ENCODE data around the gene KRTAP10-11. TPM values are rescaled to one million over a fixed set of nuclear protein-coding genes. Genes with fewer than 3 reads are reported as not detected.

KRTAP10-11 gene
- total and polyA plus RNA-seq, 5 donors from 2014 or later: not detected

DNA sequence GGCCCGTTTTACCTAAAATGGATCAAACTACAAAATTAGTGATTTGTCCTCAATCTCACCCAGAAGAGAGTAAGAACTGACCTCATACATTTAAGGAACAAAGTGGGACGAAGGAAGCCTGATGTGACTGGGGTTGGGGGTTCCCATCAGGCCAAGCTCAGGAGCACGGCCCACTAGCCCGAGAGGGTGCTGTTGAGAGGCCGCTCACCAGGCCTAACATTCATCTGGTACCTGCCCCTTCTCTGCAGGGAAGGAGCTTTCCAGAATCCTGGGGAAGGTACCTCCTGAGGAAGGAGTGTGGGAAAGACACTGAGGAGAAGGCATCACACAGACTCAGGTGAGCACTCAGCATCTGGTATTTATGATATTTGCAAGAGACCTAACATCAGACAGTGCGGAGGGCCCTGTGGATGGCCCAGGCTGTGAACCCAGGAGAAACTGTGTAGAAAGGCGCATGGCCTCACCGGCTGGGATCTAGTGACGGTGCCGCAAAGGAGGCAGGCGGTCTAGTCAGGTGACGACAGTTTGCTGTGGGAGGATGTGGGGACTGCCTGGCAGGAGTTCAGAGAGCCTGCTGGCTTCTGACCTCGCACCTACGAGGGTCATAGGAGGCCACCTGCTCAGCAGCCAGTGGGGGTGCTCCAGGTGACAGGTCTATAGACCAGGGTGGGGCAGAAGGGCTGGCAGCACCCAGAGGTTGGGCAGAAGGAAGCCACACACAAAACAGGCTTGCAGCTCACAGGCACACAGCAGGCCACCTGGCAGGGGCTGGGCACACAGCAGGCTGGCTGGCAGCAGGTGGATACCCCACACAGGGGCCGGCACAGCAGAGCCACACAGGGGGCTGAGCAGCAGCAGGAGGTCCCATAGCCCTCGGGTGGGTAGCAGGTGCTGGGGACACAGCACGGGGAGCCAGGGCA lies 7.7 kb downstream of the KRTAP10-11 start:
- H3K4me3 ChIP-seq (ENCODE audit: low read depth, low read length): no peak overlapping the region
- peak overlapping the region in 2 of 4 donors; percentile 15 to 38 for H3K4me3 Mint-ChIP-seq
- DNase-seq (peak in 2 of 3 donors; percentile 18 to 19), ATAC-seq (ENCODE audit: low read depth in 2 of 2) (peak in 1 of 2 donors; percentile 25)
- peaks cover 8% of the 10 kb centered on the region for H3K27me3 Mint-ChIP-seq
- H3K4me1 ChIP-seq (ENCODE audit: control insufficient read depth, insufficient read depth, low read length, poor library complexity, severe bottlenecking): peaks cover 21% of the 10 kb centered on the region
- H3K27ac ChIP-seq (ENCODE audit: insufficient read depth, low read length, poor library complexity, severe bottlenecking): no peak overlapping the region
- H3K36me3 ChIP-seq (ENCODE audit: control insufficient read depth, insufficient read depth, low read length): no peaks in the 10 kb centered on the region
- peaks cover 8% of the 10 kb centered on the region for H3K36me3 Mint-ChIP-seq
- H3K9me3 ChIP-seq (ENCODE audit: control insufficient read depth in 2 of 2, low read length in 2 of 2): peaks cover 5 to 19% of the 10 kb centered on the region in 2 experiments
- H3K9me3 Mint-ChIP-seq: peaks cover 0 to 26% (median 5%) of the 10 kb centered on the region in 7 donors
- H3K27ac Mint-ChIP-seq: peak overlapping the region; percentile 59 to 80 (median 72)
- peaks cover 11 to 40% (median 19%) of the 10 kb centered on the region in 4 donors for H3K4me1 Mint-ChIP-seq
- no peaks in the 10 kb centered on the region for H3K27me3 ChIP-seq (ENCODE audit: control insufficient read depth, insufficient read depth, low read length)

DNA sequence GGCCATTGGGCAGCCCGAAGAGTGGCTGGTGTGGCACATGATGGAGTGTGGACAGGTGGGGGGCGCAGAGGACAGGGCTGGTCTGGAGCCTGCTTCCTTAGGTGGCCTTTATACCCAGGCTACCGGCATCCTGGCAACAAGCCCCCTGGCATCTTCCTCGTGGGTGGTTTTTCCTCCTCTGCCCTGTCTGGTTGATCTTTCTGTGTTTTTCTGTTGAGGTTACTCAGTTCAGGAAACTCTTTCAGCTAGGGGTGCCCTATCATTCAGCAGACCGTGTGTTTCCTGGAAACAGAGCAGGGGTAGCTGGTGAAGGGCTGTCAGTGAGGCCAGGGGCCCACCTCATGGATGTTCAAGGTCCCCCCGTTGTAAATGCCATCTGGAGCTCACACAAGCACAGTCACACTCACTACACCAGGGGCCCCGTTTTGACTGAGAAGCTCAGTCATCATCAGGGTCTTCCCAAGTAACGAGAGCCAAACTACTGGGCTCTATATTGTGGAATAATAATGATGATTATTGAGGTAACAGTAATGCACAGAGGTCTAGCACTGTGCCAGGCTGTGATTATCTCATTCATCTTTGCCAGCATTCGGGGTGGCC lies 8.5 kb downstream of the KRTAP10-11 start, which contains the start of gene KRTAP12-4:
Gene KRTAP12-4, minus strand, starts transcription at position 84 of the 600 bp plus-strand sequence. Its CDS starts 45 bp downstream, at position 39.
- Histone ChIP-seq H3K9me3 (ENCODE audit: control insufficient read depth in 2 of 2, low read length in 2 of 2) (peaks cover 5 to 19% of the 10 kb centered on the region in 2 experiments), H3K4me3 (ENCODE audit: low read depth, low read length) (no peak within 1 kb of the TSS), H3K27me3 (ENCODE audit: control insufficient read depth, insufficient read depth, low read length) (no peaks in the 10 kb centered on the region), H3K36me3 (ENCODE audit: control insufficient read depth, insufficient read depth, low read length) (no peaks in the 10 kb centered on the region), H3K4me1 (ENCODE audit: control insufficient read depth, insufficient read depth, low read length, poor library complexity, severe bottlenecking) (peaks cover 24% of the 10 kb centered on the region), H3K27ac (ENCODE audit: insufficient read depth, low read length, poor library complexity, severe bottlenecking) (no peak within 1 kb of the TSS)
- DNase-seq: peak in 1 of 3 donors; percentile 17
- peaks cover 0 to 26% (median 5%) of the 10 kb centered on the region in 7 donors for H3K9me3 Mint-ChIP-seq
- peaks cover 11 to 47% (median 23%) of the 10 kb centered on the region in 4 donors for H3K4me1 Mint-ChIP-seq
- ATAC-seq (ENCODE audit: low read depth in 2 of 2): no peak
- H3K36me3 Mint-ChIP-seq: peaks cover 8% of the 10 kb centered on the region
- peak within 1 kb of the TSS; percentile 71 to 80 (median 72) for H3K27ac Mint-ChIP-seq
- peak within 1 kb of the TSS in 2 of 4 donors; percentile 15 to 38 for H3K4me3 Mint-ChIP-seq
- H3K27me3 Mint-ChIP-seq: peaks cover 12% of the 10 kb centered on the region

DNA sequence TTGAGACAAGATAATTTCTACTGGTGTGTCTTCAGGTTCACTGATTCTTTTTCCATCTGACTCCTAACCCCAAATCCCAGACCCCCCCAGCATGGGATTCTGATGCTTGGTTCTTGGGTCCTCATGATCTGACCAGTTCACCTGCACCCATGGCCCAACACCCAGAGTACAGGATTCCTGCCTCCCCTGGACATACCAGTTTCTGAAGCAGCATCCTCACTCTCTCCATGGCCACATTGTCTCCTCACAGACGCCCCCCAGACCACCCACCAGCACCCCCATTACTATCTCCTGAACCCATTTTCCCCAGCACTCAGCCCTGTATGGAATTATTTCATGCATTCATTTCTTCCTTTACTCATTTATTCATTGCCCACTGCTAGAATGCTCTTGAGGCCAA lies 10.7 kb downstream of the KRTAP10-11 start:
- Histone ChIP-seq H3K4me3 (ENCODE audit: low read depth, low read length) (peak overlapping the region; percentile 66), H3K4me1 (ENCODE audit: control insufficient read depth, insufficient read depth, low read length, poor library complexity, severe bottlenecking) (peaks cover 24% of the 10 kb centered on the region), H3K27me3 (ENCODE audit: control insufficient read depth, insufficient read depth, low read length) (peaks cover 3% of the 10 kb centered on the region), H3K9me3 (ENCODE audit: control insufficient read depth in 2 of 2, low read length in 2 of 2) (peaks cover 5 to 19% of the 10 kb centered on the region in 2 experiments), H3K36me3 (ENCODE audit: control insufficient read depth, insufficient read depth, low read length) (no peaks in the 10 kb centered on the region), H3K27ac (ENCODE audit: insufficient read depth, low read length, poor library complexity, severe bottlenecking) (no peak overlapping the region)
- DNase-seq (no peak), ATAC-seq (ENCODE audit: low read depth in 2 of 2) (no peak)
- H3K27me3 Mint-ChIP-seq: peaks cover 28% of the 10 kb centered on the region
- H3K36me3 Mint-ChIP-seq: peaks cover 8% of the 10 kb centered on the region
- peak overlapping the region; percentile 64 to 86 (median 79) for H3K4me3 Mint-ChIP-seq
- peaks cover 0 to 31% (median 5%) of the 10 kb centered on the region in 7 donors for H3K9me3 Mint-ChIP-seq
- H3K27ac Mint-ChIP-seq: peak overlapping the region; percentile 80 to 95 (median 87)
- peaks cover 11 to 47% (median 25%) of the 10 kb centered on the region in 4 donors for H3K4me1 Mint-ChIP-seq

DNA sequence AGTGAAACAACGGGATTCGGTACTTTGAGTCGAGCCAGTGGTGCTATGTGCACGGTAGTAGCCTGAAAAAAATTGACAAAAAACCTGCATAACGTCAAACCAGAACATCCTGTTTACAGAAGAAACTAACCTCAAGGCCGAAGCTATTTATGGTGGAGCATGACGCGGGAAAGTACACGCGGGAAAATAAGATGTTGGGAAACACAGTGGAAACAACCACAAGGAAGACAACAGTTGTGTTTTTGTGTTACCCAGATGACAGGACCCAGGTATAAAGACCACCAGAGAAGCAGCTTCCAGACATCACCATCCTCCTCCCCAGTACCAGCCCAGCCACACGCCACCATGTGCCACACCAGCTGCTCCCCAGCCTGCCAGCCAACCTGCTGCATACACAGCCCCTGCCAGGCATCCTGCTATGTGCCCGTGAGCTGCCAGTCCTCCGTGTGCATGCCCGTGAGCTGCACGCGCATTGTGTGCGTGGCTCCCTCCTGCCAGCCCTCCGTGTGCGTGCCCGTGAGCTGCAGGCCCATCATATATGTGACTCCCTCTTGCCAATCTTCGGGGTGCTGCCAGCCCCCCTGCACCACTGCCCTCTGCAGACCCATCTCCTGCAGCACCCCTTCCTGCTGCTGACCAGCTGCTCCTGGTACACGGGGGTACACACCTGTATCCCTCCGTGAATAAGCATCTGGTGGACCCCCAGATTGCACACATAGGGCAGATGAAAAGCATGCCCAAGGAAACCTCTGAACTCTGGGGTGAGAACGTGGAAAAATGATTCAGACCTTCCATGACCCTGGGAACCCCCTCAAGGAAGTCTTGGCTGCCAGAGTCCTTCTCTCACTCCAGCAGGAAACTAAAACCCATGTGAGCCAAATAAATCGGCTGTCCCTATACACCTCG lies 11.7 kb downstream of the KRTAP10-11 start, which contains the start of gene KRTAP12-3:
Gene KRTAP12-3, plus strand, starts transcription at position 298 of the 906 bp plus-strand sequence. Its CDS starts 48 bp downstream, at position 346.
- no peaks in the 10 kb centered on the region for H3K36me3 ChIP-seq (ENCODE audit: control insufficient read depth, insufficient read depth, low read length)
- peaks cover 8% of the 10 kb centered on the region for H3K36me3 Mint-ChIP-seq
- peak within 1 kb of the TSS; percentile 66 for H3K4me3 ChIP-seq (ENCODE audit: low read depth, low read length)
- peaks cover 24% of the 10 kb centered on the region for H3K4me1 ChIP-seq (ENCODE audit: control insufficient read depth, insufficient read depth, low read length, poor library complexity, severe bottlenecking)
- peak in 2 of 3 donors; percentile 72 to 79 for DNase-seq
- H3K27ac Mint-ChIP-seq: peak within 1 kb of the TSS; percentile 80 to 95 (median 87)
- H3K9me3 ChIP-seq (ENCODE audit: control insufficient read depth in 2 of 2, low read length in 2 of 2): peaks cover 5 to 19% of the 10 kb centered on the region in 2 experiments
- peaks cover 3% of the 10 kb centered on the region for H3K27me3 ChIP-seq (ENCODE audit: control insufficient read depth, insufficient read depth, low read length)
- H3K4me3 Mint-ChIP-seq: peak within 1 kb of the TSS; percentile 64 to 86 (median 79)
- H3K27ac ChIP-seq (ENCODE audit: insufficient read depth, low read length, poor library complexity, severe bottlenecking): peak within 1 kb of the TSS; percentile 41
- peaks cover 32% of the 10 kb centered on the region for H3K27me3 Mint-ChIP-seq
- peaks cover 11 to 47% (median 25%) of the 10 kb centered on the region in 4 donors for H3K4me1 Mint-ChIP-seq
- ATAC-seq (ENCODE audit: low read depth in 2 of 2): peak; percentile 55 to 66
- peaks cover 0 to 34% (median 5%) of the 10 kb centered on the region in 7 donors for H3K9me3 Mint-ChIP-seq

DNA sequence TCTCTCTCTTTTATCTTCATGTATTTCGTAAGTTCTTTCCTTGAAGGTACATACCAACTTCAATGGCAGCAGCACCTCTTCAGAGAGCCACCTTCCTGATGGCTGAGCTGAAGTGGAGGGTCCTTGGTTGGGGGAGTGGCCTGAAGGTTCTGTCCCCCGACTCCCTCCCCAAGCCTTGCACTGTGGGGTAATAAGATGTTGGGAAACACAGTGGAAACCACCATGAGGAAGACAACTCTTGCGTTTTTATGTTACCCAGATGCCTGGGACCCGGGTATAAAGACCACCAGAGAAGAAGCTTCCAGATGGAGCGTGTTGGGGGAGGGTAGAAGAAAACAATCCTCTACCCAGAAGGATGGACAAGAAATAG lies 12.3 kb downstream of the KRTAP10-11 start:
- Histone ChIP-seq H3K27me3 (ENCODE audit: control insufficient read depth, insufficient read depth, low read length) (peaks cover 3% of the 10 kb centered on the region), H3K9me3 (ENCODE audit: control insufficient read depth in 2 of 2, low read length in 2 of 2) (peaks cover 5 to 19% of the 10 kb centered on the region in 2 experiments), H3K27ac (ENCODE audit: insufficient read depth, low read length, poor library complexity, severe bottlenecking) (no peak overlapping the region), H3K4me3 (ENCODE audit: low read depth, low read length) (peak overlapping the region; percentile 26), H3K36me3 (ENCODE audit: control insufficient read depth, insufficient read depth, low read length) (no peaks in the 10 kb centered on the region), H3K4me1 (ENCODE audit: control insufficient read depth, insufficient read depth, low read length, poor library complexity, severe bottlenecking) (peaks cover 24% of the 10 kb centered on the region)
- Mint-ChIP-seq H3K36me3 (peaks cover 8% of the 10 kb centered on the region), H3K4me3 (peak overlapping the region; percentile 47 to 85 (median 66)), H3K4me1 (peaks cover 11 to 46% (median 25%) of the 10 kb centered on the region in 4 donors), H3K27ac (peak overlapping the region; percentile 69 to 95 (median 87)), H3K9me3 (peaks cover 0 to 34% (median 7%) of the 10 kb centered on the region in 7 donors), H3K27me3 (peaks cover 28% of the 10 kb centered on the region)
- DNase-seq: no peak
- ATAC-seq (ENCODE audit: low read depth in 2 of 2): no peak

DNA sequence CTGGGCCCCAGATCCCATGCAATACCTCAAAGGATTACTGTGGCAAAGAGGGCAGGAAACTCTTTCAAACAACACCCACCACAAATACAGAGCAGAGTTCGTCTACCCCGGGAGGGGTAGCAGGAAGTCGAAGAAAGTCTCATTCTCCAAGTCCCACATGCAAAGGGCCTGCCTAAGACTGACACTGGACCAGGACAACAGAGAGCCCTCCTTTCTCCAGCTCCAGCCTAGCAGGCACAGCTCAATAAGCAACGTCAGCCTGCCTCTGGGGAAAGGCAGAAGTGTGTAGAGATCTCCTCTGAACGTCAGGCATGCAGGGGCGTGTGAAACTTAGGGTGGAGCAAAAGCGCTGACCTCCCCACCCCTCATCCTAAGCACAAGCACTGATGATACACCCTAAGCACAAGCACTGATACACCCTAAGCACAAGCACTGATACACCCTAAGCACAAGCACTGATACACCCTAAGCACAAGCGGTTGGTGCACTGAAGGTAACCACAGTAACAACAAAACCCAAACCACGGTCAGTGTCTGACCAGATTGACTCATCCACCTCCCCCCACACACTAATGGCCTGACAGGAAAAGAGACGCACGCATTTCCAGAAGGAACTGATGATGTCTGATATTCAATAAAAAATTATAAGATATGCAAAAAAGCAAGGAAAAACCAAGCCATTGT lies 12.8 kb downstream of the KRTAP10-11 start:
- peaks cover 11 to 41% (median 25%) of the 10 kb centered on the region in 4 donors for H3K4me1 Mint-ChIP-seq

More for the DNA sequence above, 12.8 kb downstream of the KRTAP10-11 start:
- no peak overlapping the region for H3K27ac ChIP-seq (ENCODE audit: insufficient read depth, low read length, poor library complexity, severe bottlenecking)
- no peaks in the 10 kb centered on the region for H3K36me3 ChIP-seq (ENCODE audit: control insufficient read depth, insufficient read depth, low read length)
- H3K27me3 Mint-ChIP-seq: peaks cover 32% of the 10 kb centered on the region
- peak overlapping the region; percentile 69 to 95 (median 87) for H3K27ac Mint-ChIP-seq
- peak in 1 of 2 donors; percentile 32 for ATAC-seq (ENCODE audit: low read depth in 2 of 2)
- H3K4me3 Mint-ChIP-seq: peak overlapping the region; percentile 22 to 85 (median 52)
- peaks cover 3% of the 10 kb centered on the region for H3K27me3 ChIP-seq (ENCODE audit: control insufficient read depth, insufficient read depth, low read length)
- H3K9me3 Mint-ChIP-seq: peaks cover 0 to 39% (median 7%) of the 10 kb centered on the region in 7 donors
- H3K4me3 ChIP-seq (ENCODE audit: low read depth, low read length): peak overlapping the region; percentile 26
- H3K9me3 ChIP-seq (ENCODE audit: control insufficient read depth in 2 of 2, low read length in 2 of 2): peaks cover 5 to 19% of the 10 kb centered on the region in 2 experiments
- H3K4me1 ChIP-seq (ENCODE audit: control insufficient read depth, insufficient read depth, low read length, poor library complexity, severe bottlenecking): peaks cover 24% of the 10 kb centered on the region
- peaks cover 8% of the 10 kb centered on the region for H3K36me3 Mint-ChIP-seq
- DNase-seq: peak in 2 of 3 donors; percentile 13 to 56
